ENCODE results near the gene SLC15A4. TPM values are rescaled to one million over a fixed set of nuclear protein-coding genes. Genes with fewer than 3 reads are reported as not detected.

Gene SLC15A4
- total and polyA plus RNA-seq, 9 of the 15 experiments (the other 6 are each of a cell fraction or from before 2014, with no cell fraction given) = 5.5 to 20.8 (median 10.1) TPM

DNA sequence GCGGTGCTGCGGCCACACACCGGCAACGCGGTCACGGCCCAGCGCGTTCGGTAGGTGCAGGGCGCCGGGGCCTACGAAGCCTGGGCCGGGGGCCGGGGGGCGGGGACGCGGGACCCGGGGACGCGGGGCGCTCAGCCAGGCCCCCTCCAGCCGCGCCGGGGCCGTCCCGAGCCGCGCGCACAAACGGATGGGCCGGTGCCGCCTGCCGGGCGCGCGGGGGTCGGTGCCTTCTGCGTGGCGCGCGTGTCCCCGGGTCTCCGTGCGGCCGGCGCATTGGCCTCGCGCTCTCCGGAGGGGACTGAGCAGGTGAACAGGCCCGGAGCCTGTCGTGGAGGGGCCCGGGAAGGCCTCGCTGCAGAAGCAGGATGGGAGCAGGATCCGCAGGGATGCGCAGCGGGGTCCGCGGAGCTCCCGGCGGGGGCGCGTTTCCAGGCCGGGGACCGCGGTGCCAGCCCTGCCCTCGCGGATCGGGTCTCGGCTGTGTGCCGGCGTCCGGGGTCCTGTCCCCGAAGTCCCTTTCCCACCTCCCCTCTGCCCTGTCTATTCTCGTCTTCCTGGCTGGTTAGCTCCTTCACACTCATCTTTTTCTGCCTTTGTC lies 29.9 kb upstream of the SLC15A4 start:
- Histone ChIP-seq H2AFZ (ENCODE audit: low read depth, low read length) (no peak overlapping the region), H3K36me3 (ENCODE audit: control insufficient read depth, insufficient read depth, low read length) (no peaks in the 10 kb centered on the region), H3K9ac (ENCODE audit: insufficient read depth in 1 of 2, low read depth in 2 of 2, low read length in 2 of 2) (no peak overlapping the region), H3K9me3 (replicated peaks; ENCODE audit: control insufficient read depth, insufficient read depth, low read depth, low read length) (no peaks in the 10 kb centered on the region), H4K20me1 (replicated peaks; ENCODE audit: control insufficient read depth, insufficient read depth, low read length) (no peaks in the 10 kb centered on the region), H3K27ac (ENCODE audit: extremely low read depth, low read depth, low read length) (no peak overlapping the region), H3K27me3 (ENCODE audit: control insufficient read depth in 2 of 2, insufficient read depth in 2 of 2, low read length in 2 of 2) (peaks cover 15 to 37% of the 10 kb centered on the region in 2 experiments), H3K9me1 (ENCODE audit: control insufficient read depth, insufficient read depth, low read length) (no peaks in the 10 kb centered on the region), H3K4me1 (replicated peaks in 1 of 2; ENCODE audit: control insufficient read depth in 2 of 2, insufficient read depth in 2 of 2, low read length in 2 of 2) (no peaks in the 10 kb centered on the region; a peak in 1 of 5 replicates), H3K4me3 (no peak overlapping the region), H3K79me2 (ENCODE audit: control insufficient read depth, insufficient read depth, low read length) (no peaks in the 10 kb centered on the region), H3K4me2 (ENCODE audit: insufficient read depth, low read length) (no peak overlapping the region)
- no TSS peak for BruUV-seq (replicated peaks)
- DNase-seq (ENCODE audit: extremely low read depth in 1 of 4, low spot score in 3 of 4) (no peak), FAIRE-seq (no peak), ATAC-seq (no peak)
- in situ Hi-C loops (cut with MboI) = no loop called here
- ChIA-PET POLR2A (no interaction called here), CTCF (ENCODE audit: low intra/inter-chr PET ratio) (no interaction called here)
- 40% methylated on average over 11 of the region's 74 CpGs for WGBS (ENCODE audit: insufficient coverage, low coverage, missing lambda C conversion rate)
- TF ChIP-seq HDAC6 (IDR thresholded peaks at IDR 0.05; ENCODE audit: low read depth, low read length) = no peak
- TF ChIP-seq ZNF133 (CRISPR knock-in tag; IDR thresholded peaks at IDR 0.05) = no peak
- no peak for TF ChIP-seq ZBTB8A (IDR thresholded peaks at IDR 0.05; ENCODE audit: partially characterized antibody)
- no peak for TF ChIP-seq CC2D1A (IDR thresholded peaks at IDR 0.05)
- no peak for TF ChIP-seq CTBP1 (IDR thresholded peaks at IDR 0.05; ENCODE audit: borderline replicate concordance)
- TF ChIP-seq, protein P1, sequence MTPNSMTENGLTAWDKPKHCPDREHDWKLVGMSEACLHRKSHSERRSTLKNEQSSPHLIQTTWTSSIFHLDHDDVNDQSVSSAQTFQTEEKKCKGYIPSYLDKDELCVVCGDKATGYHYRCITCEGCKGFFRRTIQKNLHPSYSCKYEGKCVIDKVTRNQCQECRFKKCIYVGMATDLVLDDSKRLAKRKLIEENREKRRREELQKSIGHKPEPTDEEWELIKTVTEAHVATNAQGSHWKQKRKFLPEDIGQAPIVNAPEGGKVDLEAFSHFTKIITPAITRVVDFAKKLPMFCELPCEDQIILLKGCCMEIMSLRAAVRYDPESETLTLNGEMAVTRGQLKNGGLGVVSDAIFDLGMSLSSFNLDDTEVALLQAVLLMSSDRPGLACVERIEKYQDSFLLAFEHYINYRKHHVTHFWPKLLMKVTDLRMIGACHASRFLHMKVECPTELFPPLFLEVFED (CRISPR knock-in tag; conservative IDR thresholded peaks at IDR 0.05) = no peak
- TF ChIP-seq FOS (IDR thresholded peaks at IDR 0.05; ENCODE audit: extremely low read depth, insufficient read length) = no peak
- intact Hi-C loops (cut with micrococcal nuclease) = no loop called here
